ENCODE results near the gene IL18. TPM values are rescaled to one million over a fixed set of nuclear protein-coding genes. Genes with fewer than 3 reads are reported as not detected.
A peak's percentile ranks its signal among the peaks of the same experiment; 100 is the strongest.

The IL18 gene
- total and polyA plus RNA-seq, 9 of the 15 experiments (the other 6 are each of a cell fraction or from before 2014, with no cell fraction given) = 4.1 to 10.0 (median 6.1) TPM

- TF ChIP-seq, protein P1, sequence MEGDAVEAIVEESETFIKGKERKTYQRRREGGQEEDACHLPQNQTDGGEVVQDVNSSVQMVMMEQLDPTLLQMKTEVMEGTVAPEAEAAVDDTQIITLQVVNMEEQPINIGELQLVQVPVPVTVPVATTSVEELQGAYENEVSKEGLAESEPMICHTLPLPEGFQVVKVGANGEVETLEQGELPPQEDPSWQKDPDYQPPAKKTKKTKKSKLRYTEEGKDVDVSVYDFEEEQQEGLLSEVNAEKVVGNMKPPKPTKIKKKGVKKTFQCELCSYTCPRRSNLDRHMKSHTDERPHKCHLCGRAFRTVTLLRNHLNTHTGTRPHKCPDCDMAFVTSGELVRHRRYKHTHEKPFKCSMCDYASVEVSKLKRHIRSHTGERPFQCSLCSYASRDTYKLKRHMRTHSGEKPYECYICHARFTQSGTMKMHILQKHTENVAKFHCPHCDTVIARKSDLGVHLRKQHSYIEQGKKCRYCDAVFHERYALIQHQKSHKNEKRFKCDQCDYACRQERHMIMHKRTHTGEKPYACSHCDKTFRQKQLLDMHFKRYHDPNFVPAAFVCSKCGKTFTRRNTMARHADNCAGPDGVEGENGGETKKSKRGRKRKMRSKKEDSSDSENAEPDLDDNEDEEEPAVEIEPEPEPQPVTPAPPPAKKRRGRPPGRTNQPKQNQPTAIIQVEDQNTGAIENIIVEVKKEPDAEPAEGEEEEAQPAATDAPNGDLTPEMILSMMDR (IDR thresholded peaks at IDR 0.05 in 2 of 3, conservative IDR thresholded peaks at IDR 0.05 in 1 of 3; ENCODE audit: insufficient read depth in 2 of 3, low read depth in 1 of 3, low read length in 3 of 3) = peak; percentile 69 to 92 (median 85)
- TF ChIP-seq ZNF384 (IDR thresholded peaks at IDR 0.05; ENCODE audit: low read depth, low read length) (0 out of 2 replicates have a peak, but pooled peaks have one; percentile 27), ATF1 (CRISPR knock-in tag; IDR thresholded peaks at IDR 0.05) (no peak), ATF1 (tag; IDR thresholded peaks at IDR 0.05) (peak; percentile 61), PURB (CRISPR knock-in tag; IDR thresholded peaks at IDR 0.05; ENCODE audit: low read depth) (no peak)
Observed at GRCh38 chr11:112174789-112175598, 11.1 kb upstream of the IL18 start, which contains the start of gene BCO2 (continued).

DNA sequence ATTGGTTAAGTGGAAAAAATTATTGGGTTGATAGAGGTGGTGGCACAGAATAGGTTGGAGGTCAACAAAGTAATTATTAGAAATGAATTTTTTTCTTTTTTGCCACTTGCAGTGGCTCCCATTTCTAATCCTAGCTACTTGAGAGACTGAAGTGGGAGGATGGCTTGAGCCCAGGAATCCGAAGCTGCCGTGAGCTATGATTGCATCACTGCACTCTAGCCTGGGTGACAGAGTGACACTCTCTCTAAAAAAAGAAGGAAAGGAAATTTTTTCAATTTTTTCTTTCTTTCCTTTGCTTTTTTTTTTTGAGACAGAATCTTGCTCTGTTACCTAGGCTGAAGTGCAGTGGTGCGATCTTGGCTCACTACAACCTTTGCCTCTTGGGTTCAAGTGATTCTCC, 9.3 kb upstream of the IL18 start:
- Histone ChIP-seq H3K4me2 (ENCODE audit: insufficient read depth, low read length) (no peak overlapping the region), H3K9ac (ENCODE audit: insufficient read depth in 1 of 2, low read depth in 2 of 2, low read length in 2 of 2) (no peak overlapping the region), H3K27ac (ENCODE audit: extremely low read depth, low read depth, low read length) (no peak overlapping the region), H2AFZ (ENCODE audit: low read depth, low read length) (no peak overlapping the region), H3K79me2 (ENCODE audit: control insufficient read depth, insufficient read depth, low read length) (no peaks in the 10 kb centered on the region), H3K36me3 (ENCODE audit: control insufficient read depth, insufficient read depth, low read length) (no peaks in the 10 kb centered on the region), H3K9me3 (replicated peaks; ENCODE audit: control insufficient read depth, insufficient read depth, low read depth, low read length) (no peaks in the 10 kb centered on the region), H3K9me1 (ENCODE audit: control insufficient read depth, insufficient read depth, low read length) (no peaks in the 10 kb centered on the region), H3K4me3 (no peak overlapping the region), H4K20me1 (replicated peaks; ENCODE audit: control insufficient read depth, insufficient read depth, low read length) (peaks cover 3% of the 10 kb centered on the region; the same call in 1 of the 2 replicates), H3K27me3 (ENCODE audit: control insufficient read depth in 2 of 2, insufficient read depth in 2 of 2, low read length in 2 of 2) (peaks cover 0 to 2% of the 10 kb centered on the region in 2 experiments; a peak in 1 of 5 replicates), H3K4me1 (replicated peaks in 1 of 2; ENCODE audit: control insufficient read depth in 2 of 2, insufficient read depth in 2 of 2, low read length in 2 of 2) (peaks cover 0 to 8% of the 10 kb centered on the region in 2 experiments; a peak in 2 of 5 replicates)
- ATAC-seq (0 out of 3 replicates have a peak, but pooled peaks have one; percentile 23), DNase-seq (ENCODE audit: extremely low read depth in 1 of 4, low spot score in 3 of 4) (peak in 1 of 4 experiments; percentile 11), FAIRE-seq (no peak)
- intact Hi-C loops (cut with micrococcal nuclease) (no loop called here), in situ Hi-C loops (cut with MboI) (no loop called here)
- no TSS peak for BruUV-seq (replicated peaks)
- CTCF ChIA-PET (ENCODE audit: low intra/inter-chr PET ratio) = no interaction called here
- POLR2A ChIA-PET = interaction anchor here (0.6 to 1.0 kb wide), 2 partner anchors 9 to 156 kb away, joined by 3 read pairs; partner anchors contain the start of gene IL18
- 18% methylated on average over 2 of the region's 3 CpGs for WGBS (ENCODE audit: insufficient coverage, low coverage, missing lambda C conversion rate)
- no peak for TF ChIP-seq ZNF184 (CRISPR knock-in tag; IDR thresholded peaks at IDR 0.05)
- no peak for TF ChIP-seq CAMTA2 (CRISPR knock-in tag; conservative IDR thresholded peaks at IDR 0.05)
- no peak for TF ChIP-seq CHAMP1 (IDR thresholded peaks at IDR 0.05)
- TF ChIP-seq, protein P2, sequence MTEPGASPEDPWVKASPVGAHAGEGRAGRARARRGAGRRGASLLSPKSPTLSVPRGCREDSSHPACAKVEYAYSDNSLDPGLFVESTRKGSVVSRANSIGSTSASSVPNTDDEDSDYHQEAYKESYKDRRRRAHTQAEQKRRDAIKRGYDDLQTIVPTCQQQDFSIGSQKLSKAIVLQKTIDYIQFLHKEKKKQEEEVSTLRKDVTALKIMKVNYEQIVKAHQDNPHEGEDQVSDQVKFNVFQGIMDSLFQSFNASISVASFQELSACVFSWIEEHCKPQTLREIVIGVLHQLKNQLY (CRISPR knock-in tag; conservative IDR thresholded peaks at IDR 0.05) = no peak
- 0 out of 2 replicates have a peak, but pooled peaks have one; percentile 37 for TF ChIP-seq CEBPG (CRISPR knock-in tag; IDR thresholded peaks at IDR 0.05)
- peak in 1 of 2 experiments; percentile 73; a peak in 2 of 4 replicates for TF ChIP-seq CEBPG (tag; conservative IDR thresholded peaks at IDR 0.05 in 1 of 2, IDR thresholded peaks at IDR 0.05 in 1 of 2)
- no peak for TF ChIP-seq JUND (IDR thresholded peaks at IDR 0.05; ENCODE audit: borderline replicate concordance, low read depth, low read length)
- TF ChIP-seq JUND (tag; IDR thresholded peaks at IDR 0.05; ENCODE audit: borderline replicate concordance, low read depth, low read length) = no peak
